K562 (cell line): ENCODE data around the gene CUL9. TPM values are rescaled to one million over a fixed set of nuclear protein-coding genes. Genes with fewer than 3 reads are reported as not detected.

Source experiments
- CBFB ChIP-seq: sonication (generic); formaldehyde crosslinking; IDR thresholded peaks from 2 replicates; pipeline ENCODE4 v1.4.0; 2020; ENCODE audit warnings: mild to moderate bottlenecking, missing genetic modification reagents
- E2F4 ChIP-seq: sonication (generic); formaldehyde crosslinking; IDR thresholded peaks from 2 replicates; pipeline ENCODE4 v1.8.0; 2022; ENCODE audit warnings: mild to moderate bottlenecking, low read depth, missing genetic modification reagents
- ELK1 ChIP-seq: sonication (generic); formaldehyde crosslinking; IDR thresholded peaks from 2 replicates; pipeline ENCODE4 v1.8.1; 2022; ENCODE audit warnings: missing genetic modification reagents
- FOXK1 ChIP-seq: sonication (generic); formaldehyde crosslinking; IDR thresholded peaks from 2 replicates; pipeline ENCODE4 v1.8.0; 2022; ENCODE audit warnings: missing genetic modification reagents, mild to moderate bottlenecking, borderline replicate concordance
- GTF2F1 ChIP-seq: IDR thresholded peaks from 2 replicates; pipeline ENCODE4 v1.6.1; 2011; ENCODE audit warnings: low read depth, low read length, improper control_type of control experiment
- HEY1 ChIP-seq: fragments of 250-450 bp; sonication (Bioruptor Pico); IDR thresholded peaks from 2 replicates; pipeline ENCODE4 v1.5.0; 2020; ENCODE audit warnings: mild to moderate bottlenecking, moderate library complexity, borderline replicate concordance
- MAZ ChIP-seq, 2 experiments: fragments of 450-650 bp in 1 of 2; sonication (generic) in 1 of 2; formaldehyde crosslinking; IDR thresholded peaks in 1 of 2; conservative IDR thresholded peaks in 1 of 2; 2 replicates each; pipeline versions ENCODE4 v1.4.0 to v1.5.0; 2020; ENCODE audit warnings: mild to moderate bottlenecking in 1 of 2, missing genetic modification reagents in 1 of 2
- MYC ChIP-seq, 2 experiments: fragments of 250-450 bp in 1 of 2; sonication (Bioruptor Pico) in 1 of 2; IDR thresholded peaks; 2 replicates each; pipeline versions ENCODE4 v1.5.1 to v1.6.1; 2012 to 2021; ENCODE audit warnings: low read depth in 2 of 2, borderline replicate concordance in 1 of 2, improper control_type of control experiment in 1 of 2, low read length in 1 of 2, mild to moderate bottlenecking in 1 of 2, moderate library complexity in 1 of 2
- NELFE ChIP-seq: IDR thresholded peaks from 2 replicates; pipeline ENCODE4 v1.6.1; 2011; ENCODE audit warnings: mild to moderate bottlenecking; ENCODE audit not compliant: insufficient read depth, insufficient read length
- PCBP1 ChIP-seq: fragments of 200-400 bp; formaldehyde crosslinking; IDR thresholded peaks from 2 replicates; pipeline ENCODE4 v1.6.1; 2018; ENCODE audit warnings: mild to moderate bottlenecking, low read depth, low read length; ENCODE audit not compliant: poor library complexity, severe bottlenecking
- PCBP2 ChIP-seq: fragments of 200-400 bp; formaldehyde crosslinking; IDR thresholded peaks from 2 replicates; pipeline ENCODE4 v1.6.1; 2018; ENCODE audit warnings: low read length, low read depth, mild to moderate bottlenecking, moderate library complexity; ENCODE audit not compliant: poor library complexity, severe bottlenecking
- PRMT5 ChIP-seq: sonication (generic); formaldehyde crosslinking; IDR thresholded peaks from 2 replicates; pipeline ENCODE4 v1.5.0; 2020; ENCODE audit warnings: missing genetic modification reagents
- SMAD2 ChIP-seq: fragments of 150-350 bp; IDR thresholded peaks from 2 replicates; pipeline ENCODE4 v1.6.1; 2014; ENCODE audit warnings: low read depth, mild to moderate bottlenecking, low read length
- SMAD3 ChIP-seq: fragments of 450-650 bp; formaldehyde crosslinking; conservative IDR thresholded peaks from 2 replicates; pipeline ENCODE4 v1.4.0; 2020; ENCODE audit warnings: mild to moderate bottlenecking
- SMARCE1 ChIP-seq: fragments of 450-650 bp; IDR thresholded peaks from 2 replicates; pipeline ENCODE4 v1.7.1; 2016; ENCODE audit warnings: mild to moderate bottlenecking
- TCF15 ChIP-seq: fragments of 250-450 bp; sonication (Bioruptor Pico); IDR thresholded peaks from 2 replicates; pipeline ENCODE4 v1.8.0; 2022; ENCODE audit warnings: moderate library complexity, mild to moderate bottlenecking, inconsistent platforms
- TCF3 ChIP-seq: sonication (generic); formaldehyde crosslinking; IDR thresholded peaks from 2 replicates; pipeline ENCODE4 v1.4.0; 2020; ENCODE audit warnings: mild to moderate bottlenecking, missing genetic modification reagents
- XRCC4 ChIP-seq: IDR thresholded peaks from one replicate; pipeline ENCODE4 v1.6.1; 2011; ENCODE audit not compliant: insufficient read depth, insufficient read length; ENCODE audit errors: extremely low read depth
- ZMIZ1 ChIP-seq, 2 experiments: fragments of 150-350 bp in 1 of 2; IDR thresholded peaks; 2 replicates each; pipeline ENCODE4 v1.6.1; 2012 to 2016; ENCODE audit warnings: low read depth in 2 of 2, low read length in 2 of 2, mild to moderate bottlenecking in 1 of 2, moderate library complexity in 1 of 2
- ZNF311 ChIP-seq: fragments of 250-450 bp; sonication (Bioruptor Pico); IDR thresholded peaks from 2 replicates; pipeline ENCODE4 v1.4.0; 2020; ENCODE audit warnings: mild to moderate bottlenecking, moderate library complexity
- ZNF57 ChIP-seq: fragments of 450-650 bp; formaldehyde crosslinking; IDR thresholded peaks from 2 replicates; pipeline ENCODE4 v1.4.0; 2020; ENCODE audit warnings: mild to moderate bottlenecking, moderate library complexity
- polyA plus RNA-seq, 8 experiments: library from polyadenylated mRNA; depleted of rRNA in 4 of 8; stranded (reverse) in 5 of 8; unstranded in 3 of 8; fragments of >200 nt; fragmentation: Nextera tagmentation in 2 of 8; fragmentation: Illumina TruSeq in 1 of 8; extraction: Ambion mirVana in 2 of 8; extraction: Trizol in 1 of 8; gene quantifications; 2 replicates each; pipeline versions ENCODE4 v1.2.1 to v1.2.3, GENCODE V29; 2011 to 2014; ENCODE audit warnings: inconsistent platforms in 1 of 8, missing spikeins in 1 of 8
- total RNA-seq, 7 experiments: library from RNA; depleted of rRNA in 6 of 7; stranded (reverse); fragments of >200 nt in 6 of 7; fragmentation: Illumina TruSeq in 2 of 7; extraction: Trizol in 2 of 7; gene quantifications; 2 replicates each; pipeline versions ENCODE4 v1.2.1 to v1.2.3, GENCODE V29; 2011 to 2021; ENCODE audit warnings: low replicate concordance in 1 of 7

The CUL9 gene
- total and polyA plus RNA-seq, 9 of the 15 experiments (the other 6 are each of a cell fraction or from before 2014, with no cell fraction given) = 0.50 to 20.7 (median 6.6) TPM

- TF ChIP-seq ELK1 (CRISPR knock-in tag) = no peak
- TF ChIP-seq E2F4 (CRISPR knock-in tag) = no peak
- no peak for TF ChIP-seq SMARCE1
- peak in 1 of 2 experiments; percentile 80; a peak in 3 of 4 replicates for TF ChIP-seq MAZ (CRISPR knock-in tag; conservative IDR thresholded peaks at IDR 0.05 in 1 of 2, IDR thresholded peaks at IDR 0.05 in 1 of 2)
- TF ChIP-seq XRCC4 = no peak
- TF ChIP-seq PRMT5 (CRISPR knock-in tag) = no peak
- TF ChIP-seq CBFB (CRISPR knock-in tag) = no peak
- no peak for TF ChIP-seq SMAD2
- TF ChIP-seq ZNF311 (CRISPR knock-in tag) = no peak
- TF ChIP-seq MYC (IDR thresholded peaks at IDR 0.05; ENCODE audit: low read depth, low read length) = no peak
- TF ChIP-seq MYC (CRISPR knock-in tag; IDR thresholded peaks at IDR 0.05; ENCODE audit: borderline replicate concordance, low read depth) = no peak
- TF ChIP-seq SMAD3 (CRISPR knock-in tag) = no peak
- no peak for TF ChIP-seq GTF2F1
- 0 out of 2 replicates have a peak, but pooled peaks have one; percentile 65 for TF ChIP-seq ZNF57 (CRISPR knock-in tag)
- no peak for TF ChIP-seq TCF3
- TF ChIP-seq PCBP1 = no peak
- no peak for TF ChIP-seq NELFE
- no peak for TF ChIP-seq TCF15 (CRISPR knock-in tag)
- TF ChIP-seq PCBP2 = no peak
- TF ChIP-seq HEY1 (CRISPR knock-in tag) = no peak
- 0 out of 2 replicates have a peak, but pooled peaks have one; percentile 23 for TF ChIP-seq FOXK1 (CRISPR knock-in tag)
- TF ChIP-seq ZMIZ1 (IDR thresholded peaks at IDR 0.05; ENCODE audit: low read depth in 2 of 2, low read length in 2 of 2) = no peak
Observed at GRCh38 chr6:43174263-43175112, 7.5 kb upstream of the CUL9 start (continued).
